ENCODE measurements around the gene AKT3. TPM values are rescaled to one million over a fixed set of nuclear protein-coding genes. Genes with fewer than 3 reads are reported as not detected.

The AKT3 gene
- total RNA-seq, 1 experiment from 2014 or later: 18.7 TPM

- TF ChIP-seq CTCF (conservative IDR thresholded peaks at IDR 0.05; ENCODE audit: low read depth, low read length) (no peak), EZH2phosphoT487 (IDR thresholded peaks at IDR 0.05; ENCODE audit: borderline replicate concordance, low read length) (no peak)
- peak; percentile 59 for ATAC-seq
- Histone ChIP-seq H3K4me2 (ENCODE audit: low read length) (peak overlapping the region; percentile 21; the same call in 1 of the 2 replicates), H3K9me2 (replicated peaks; ENCODE audit: low read length) (no peaks in the 10 kb centered on the region), H2AFZ (ENCODE audit: low read length) (no peak overlapping the region), H3K79me2 (ENCODE audit: low read length) (no peaks in the 10 kb centered on the region), H3K4me3 (ENCODE audit: low read length) (no peak overlapping the region), H3K27me3 (ENCODE audit: low read length) (no peaks in the 10 kb centered on the region), H3K9me3 (ENCODE audit: low read length) (no peaks in the 10 kb centered on the region), H3K4me1 (ENCODE audit: insufficient read depth, low read length) (peaks cover 10% of the 10 kb centered on the region), H3F3A (ENCODE audit: low read length, unreplicated experiment) (no peaks in the 10 kb centered on the region), H3K36me3 (ENCODE audit: low read depth, low read length) (no peaks in the 10 kb centered on the region), H3K9ac (ENCODE audit: low read length) (no peak overlapping the region), H4K20me1 (ENCODE audit: low read length) (no peaks in the 10 kb centered on the region), H3K27ac (ENCODE audit: low read length) (no peak overlapping the region)
- no TSS peak for BruUV-seq (replicated peaks)
- intact Hi-C loops (cut with micrococcal nuclease): no loop called here
- DNase-seq: peak; percentile 82
- ChIA-PET CTCF (no interaction called here), POLR2A (ENCODE audit: unreplicated experiment) (no interaction called here)
These were observed 336.1 kb downstream of the AKT3 start for GRCh38 chr1:243513726-243514491.

- Histone ChIP-seq H3K27me3 (ENCODE audit: low read length) (no peaks in the 10 kb centered on the region), H3K9ac (ENCODE audit: low read length) (no peak overlapping the region), H3K9me3 (ENCODE audit: low read length) (no peaks in the 10 kb centered on the region), H3K79me2 (ENCODE audit: low read length) (no peaks in the 10 kb centered on the region), H4K20me1 (ENCODE audit: low read length) (no peaks in the 10 kb centered on the region), H3K27ac (ENCODE audit: low read length) (no peak overlapping the region), H3K36me3 (ENCODE audit: low read depth, low read length) (no peaks in the 10 kb centered on the region), H3K4me2 (ENCODE audit: low read length) (no peak overlapping the region), H3K9me2 (replicated peaks; ENCODE audit: low read length) (no peaks in the 10 kb centered on the region), H3K4me3 (ENCODE audit: low read length) (no peak overlapping the region), H2AFZ (ENCODE audit: low read length) (no peak overlapping the region), H3F3A (ENCODE audit: low read length, unreplicated experiment) (no peaks in the 10 kb centered on the region), H3K4me1 (ENCODE audit: insufficient read depth, low read length) (peaks cover 10% of the 10 kb centered on the region)
- ChIA-PET CTCF (no interaction called here), POLR2A (ENCODE audit: unreplicated experiment) (no interaction called here)
- ATAC-seq: no peak
- TF ChIP-seq CTCF (conservative IDR thresholded peaks at IDR 0.05; ENCODE audit: low read depth, low read length) (no peak), EZH2 (IDR thresholded peaks at IDR 0.05; ENCODE audit: low read length, unreplicated experiment) (no peak), EZH2phosphoT487 (IDR thresholded peaks at IDR 0.05; ENCODE audit: borderline replicate concordance, low read length) (no peak)
- DNase-seq: no peak
- no TSS peak for BruUV-seq (replicated peaks)
- intact Hi-C loops (cut with micrococcal nuclease): no loop called here
These were observed 339.1 kb downstream of the AKT3 start for GRCh38 chr1:243510928-243511327.

GRCh38 chr1:243508943-243509342 is 341.1 kb downstream of the AKT3 start:
- H4K20me1 ChIP-seq (ENCODE audit: low read length): no peaks in the 10 kb centered on the region
- no peak overlapping the region for H3K27ac ChIP-seq (ENCODE audit: low read length)
- H3F3A ChIP-seq (ENCODE audit: low read length, unreplicated experiment): no peaks in the 10 kb centered on the region
- H3K9ac ChIP-seq (ENCODE audit: low read length): no peak overlapping the region
- ATAC-seq (no peak), DNase-seq (no peak)
- no TSS peak for BruUV-seq (replicated peaks)
- H3K4me3 ChIP-seq (ENCODE audit: low read length): no peak overlapping the region
- H3K27me3 ChIP-seq (ENCODE audit: low read length): no peaks in the 10 kb centered on the region
- no peak for TF ChIP-seq CTCF (conservative IDR thresholded peaks at IDR 0.05; ENCODE audit: low read depth, low read length)
- no peak for TF ChIP-seq EZH2phosphoT487 (IDR thresholded peaks at IDR 0.05; ENCODE audit: borderline replicate concordance, low read length)
- POLR2A ChIA-PET (ENCODE audit: unreplicated experiment): no interaction called here
- no peaks in the 10 kb centered on the region for H3K36me3 ChIP-seq (ENCODE audit: low read depth, low read length)
- intact Hi-C loops (cut with micrococcal nuclease): no loop called here
- no peaks in the 10 kb centered on the region for H3K79me2 ChIP-seq (ENCODE audit: low read length)
- H3K9me3 ChIP-seq (ENCODE audit: low read length): no peaks in the 10 kb centered on the region
- H3K9me2 ChIP-seq (replicated peaks; ENCODE audit: low read length): no peaks in the 10 kb centered on the region
- H3K4me2 ChIP-seq (ENCODE audit: low read length): no peak overlapping the region
- H2AFZ ChIP-seq (ENCODE audit: low read length): no peak overlapping the region
- H3K4me1 ChIP-seq (ENCODE audit: insufficient read depth, low read length): peaks cover 5% of the 10 kb centered on the region
- CTCF ChIA-PET: no interaction called here
